ENCODE results near the gene TLE2. TPM values are rescaled to one million over a fixed set of nuclear protein-coding genes. Genes with fewer than 3 reads are reported as not detected.

Gene TLE2
- total and polyA plus RNA-seq, 2 donors (not counting 3 experiments of a cell fraction or from before 2014, with no cell fraction given): 32.0 to 38.8 TPM

GRCh38 chr19:2977746-2978138 lies 51.3 kb downstream of the TLE2 start:
- Histone ChIP-seq H3K4me1 (ENCODE audit: control insufficient read depth, extremely low read depth, insufficient read depth, low read length) (peaks cover 22% of the 10 kb centered on the region), H3K9me3 (replicated peaks; ENCODE audit: control insufficient read depth, insufficient read depth, low read length) (no peaks in the 10 kb centered on the region), H3K27me3 (ENCODE audit: control insufficient read depth in 2 of 2, insufficient read depth in 2 of 2, low read length in 2 of 2) (no peaks in the 10 kb centered on the region), H3K79me2 (ENCODE audit: control insufficient read depth, insufficient read depth, low read length) (no peaks in the 10 kb centered on the region), H3K36me3 (ENCODE audit: control insufficient read depth in 2 of 2, extremely low read depth in 1 of 2, insufficient read depth in 2 of 2, low read length in 2 of 2) (no peaks in the 10 kb centered on the region), H3K9ac (replicated peaks; ENCODE audit: extremely low read depth, insufficient read depth, low read length) (no peak overlapping the region), H3K9me1 (replicated peaks; ENCODE audit: control insufficient read depth, extremely low read depth, insufficient read depth, low read length) (no peaks in the 10 kb centered on the region), H4K20me1 (replicated peaks; ENCODE audit: control insufficient read depth, extremely low read depth, insufficient read depth, low read length) (no peaks in the 10 kb centered on the region), H3K4me2 (ENCODE audit: insufficient read depth, low read length) (peak overlapping the region; percentile 25), H3K27ac (ENCODE audit: insufficient read depth, low read depth, low read length) (peak overlapping the region; percentile 19), H2AFZ (ENCODE audit: low read depth, low read length) (peak overlapping the region; percentile 44), H3K4me3 (replicated peaks in 1 of 3; ENCODE audit: insufficient read depth in 1 of 3, low read depth in 1 of 3, low read length in 3 of 3) (no peak overlapping the region)
- intact Hi-C loops (cut with micrococcal nuclease): loop anchor here (2.0 kb wide), 1 partner anchor 57 kb away; no protein-coding TSS in a partner anchor
- dilution Hi-C loops (cut with MboI; ENCODE audit: extremely low pct_ligation_motif_present, low sequenced_read_pairs): no loop called here
- FAIRE-seq (no peak), DNase-seq (ENCODE audit: low read depth, low spot score) (no peak)
- no TSS peak for BruUV-seq (replicated peaks)
- ChIA-PET CTCF (interaction anchor here (0.6 to 4.0 kb wide), 6 partner anchors 15 to 149 kb away, joined by 3 to 22 read pairs (median 3); no protein-coding TSS in a partner anchor), POLR2A (no interaction called here)
- TF ChIP-seq CTCF (IDR thresholded peaks at IDR 0.05; ENCODE audit: extremely low read depth in 1 of 2, insufficient read depth in 1 of 2, low read depth in 1 of 2, low read length in 2 of 2) (no peak), EZH2 (IDR thresholded peaks at IDR 0.05; ENCODE audit: borderline replicate concordance, low read depth, low read length, severe bottlenecking) (no peak), POLR2AphosphoS5 (IDR thresholded peaks at IDR 0.05; ENCODE audit: insufficient read depth, low read depth, low read length) (no peak), MAX (IDR thresholded peaks at IDR 0.05; ENCODE audit: insufficient read depth, insufficient read length) (no peak), JUN (IDR thresholded peaks at IDR 0.05; ENCODE audit: borderline replicate concordance, insufficient read depth, insufficient read length, low read depth) (no peak), FOS (IDR thresholded peaks at IDR 0.05; ENCODE audit: borderline replicate concordance, insufficient read depth, low read length) (no peak), POLR2A (IDR thresholded peaks at IDR 0.05; ENCODE audit: low read depth, low read length) (no peak), GATA2 (IDR thresholded peaks at IDR 0.05; ENCODE audit: insufficient read depth, insufficient read length, low read depth, low read length) (no peak), MYC (IDR thresholded peaks at IDR 0.05; ENCODE audit: low read depth, low read length) (no peak)

Data from endothelial cell of umbilical vein (primary cell).